ENCODE measurements around the gene ATP2A3. TPM values are rescaled to one million over a fixed set of nuclear protein-coding genes. Genes with fewer than 3 reads are reported as not detected.
A peak's percentile ranks its signal among the peaks of the same experiment; 100 is the strongest.

Gene ATP2A3
- total and polyA plus RNA-seq, 10 donors, result 103 to 240 (median 194) TPM

- H3K27ac ChIP-seq, result peak overlapping the region; percentile 50 to 96 (median 82)
Measured at GRCh38 chr17:3911271-3912053, 52.8 kb downstream of the ATP2A3 start.

GRCh38 chr17:3910420-3911270 lies 53.6 kb downstream of the ATP2A3 start:
- Histone ChIP-seq H3K4me3 (peak overlapping the region in 1 of 8 donors; percentile 34), H3K36me3 (no peaks in the 10 kb centered on the region), H3K4me1 (peaks cover 16 to 58% (median 51%) of the 10 kb centered on the region in 6 donors), H3K27ac (peak overlapping the region; percentile 50 to 96 (median 82)), H3K27me3 (replicated peaks in 1 of 7) (no peaks in the 10 kb centered on the region), H3K9me3 (no peaks in the 10 kb centered on the region)
- WGBS, 5 donors, result 63 to 78% (median 74%) methylated on average over 10 to 11 of the region's 11 CpGs
- intact Hi-C loops (cut with DNase I; ENCODE audit: low total_unique reads), result loop anchor here (5.0 kb wide), 1 partner anchor 92 kb away; no protein-coding TSS in a partner anchor
- TF ChIP-seq POLR2AphosphoS5 (IDR thresholded peaks at IDR 0.05) (no peak), POLR2A (IDR thresholded peaks at IDR 0.05) (no peak), CTCF (IDR thresholded peaks at IDR 0.05 in 8 of 11, conservative IDR thresholded peaks at IDR 0.05 in 3 of 11) (no peak)
- no peak for DNase-seq

More at GRCh38 chr17:3911271-3912053, 52.8 kb downstream of the ATP2A3 start:
- no peaks in the 10 kb centered on the region for H3K9me3 ChIP-seq
- H3K4me1 ChIP-seq, result peaks cover 24 to 63% (median 59%) of the 10 kb centered on the region in 6 donors
- peak overlapping the region in 1 of 8 donors; percentile 34 for H3K4me3 ChIP-seq
- WGBS, 5 donors, result 28 to 48% (median 34%) methylated on average over 29 to 30 of the region's 30 CpGs
- DNase-seq, result peak; percentile 95
- no peaks in the 10 kb centered on the region for H3K36me3 ChIP-seq
- TF ChIP-seq POLR2A (IDR thresholded peaks at IDR 0.05) (no peak), CTCF (IDR thresholded peaks at IDR 0.05 in 8 of 11, conservative IDR thresholded peaks at IDR 0.05 in 3 of 11) (peak in 1 of 11 experiments; percentile 13), POLR2AphosphoS5 (IDR thresholded peaks at IDR 0.05) (peak; percentile 84 to 86 (median 85))
- H3K27me3 ChIP-seq (replicated peaks in 1 of 7), result no peaks in the 10 kb centered on the region
- intact Hi-C loops (cut with DNase I; ENCODE audit: low total_unique reads), result loop anchor here (5.0 kb wide), 1 partner anchor 91 kb away; no protein-coding TSS in a partner anchor

DNA sequence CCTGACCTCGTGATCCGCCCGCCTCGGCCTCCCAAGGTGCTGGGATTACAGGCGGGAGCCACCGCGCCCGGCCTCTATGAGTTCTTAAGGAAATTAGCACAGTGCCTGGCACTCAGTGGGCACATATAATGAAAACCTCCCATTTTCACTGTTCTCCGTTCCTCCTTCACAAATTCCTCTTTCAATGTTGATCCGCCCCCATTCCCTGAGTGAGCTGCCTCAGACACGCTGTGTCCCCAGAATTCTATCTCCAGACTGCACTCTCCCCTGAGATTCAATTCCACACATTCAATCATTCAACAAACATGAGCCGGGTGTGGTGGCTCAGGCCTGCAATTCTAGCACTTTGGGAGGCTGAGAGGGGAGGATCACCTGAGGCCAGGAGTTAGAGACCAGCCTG lies 55.0 kb downstream of the ATP2A3 start:
- intact Hi-C loops (cut with DNase I; ENCODE audit: low total_unique reads), result no loop called here
- Histone ChIP-seq H3K4me1 (peaks cover 15 to 58% (median 42%) of the 10 kb centered on the region in 6 donors), H3K36me3 (peaks cover 0 to 11% (median 0%) of the 10 kb centered on the region in 6 donors), H3K9me3 (no peaks in the 10 kb centered on the region), H3K27ac (no peak overlapping the region), H3K27me3 (replicated peaks in 1 of 7) (no peaks in the 10 kb centered on the region), H3K4me3 (no peak overlapping the region)
- no peak for DNase-seq
- TF ChIP-seq CTCF (IDR thresholded peaks at IDR 0.05 in 8 of 11, conservative IDR thresholded peaks at IDR 0.05 in 3 of 11) (no peak), POLR2A (IDR thresholded peaks at IDR 0.05) (no peak), POLR2AphosphoS5 (IDR thresholded peaks at IDR 0.05) (no peak)
- WGBS, 5 donors, result 88 to 96% (median 93%) methylated on average over 12 of the region's 12 CpGs
